ENCODE measurements around the gene LCORL. TPM values are rescaled to one million over a fixed set of nuclear protein-coding genes. Genes with fewer than 3 reads are reported as not detected.

The LCORL gene
- total RNA-seq, 2 experiments from 2014 or later: 31.4 to 37.4 TPM

- H3K79me2 ChIP-seq (ENCODE audit: insufficient read depth, low read depth, low read length): peaks cover 88% of the 10 kb centered on the region
- H3K9me3 ChIP-seq (ENCODE audit: low read length): no peaks in the 10 kb centered on the region; the same call in 1 of the 2 replicates
- TF ChIP-seq CTCF (conservative IDR thresholded peaks at IDR 0.05; ENCODE audit: low read length) (no peak), EZH2phosphoT487 (IDR thresholded peaks at IDR 0.05; ENCODE audit: borderline replicate concordance, low read depth, low read length) (no peak)
- DNase-seq (ENCODE audit: low spot score): no peak
- no peak overlapping the region for H3K4me2 ChIP-seq (ENCODE audit: low read length)
- POLR2A ChIA-PET: interaction anchor here (0.5 to 1.9 kb wide), 2 partner anchors 9 to 777 kb away, joined by 3 to 12 read pairs; no protein-coding TSS in a partner anchor
- CTCF ChIA-PET (ENCODE audit: unreplicated experiment): interaction anchor here (1.4 kb wide), 1 partner anchor 20 kb away, joined by 3 read pairs; no protein-coding TSS in a partner anchor
- intact Hi-C loops (cut with micrococcal nuclease; ENCODE audit: unreplicated experiment): no loop called here
- peaks cover 99% of the 10 kb centered on the region for H3K36me3 ChIP-seq (ENCODE audit: insufficient read depth, low read length)
- H3K27ac ChIP-seq (ENCODE audit: low read depth, low read length, poor library complexity, severe bottlenecking): no peak overlapping the region
- H4K20me1 ChIP-seq (ENCODE audit: insufficient read depth, low read length): peaks cover 20% of the 10 kb centered on the region; the same call in 1 of the 2 replicates
- H3K4me1 ChIP-seq (ENCODE audit: insufficient read depth, low read length, poor library complexity, severe bottlenecking): peaks cover 24% of the 10 kb centered on the region
- BruUV-seq (replicated peaks): no TSS peak
- no peaks in the 10 kb centered on the region for H3K9me2 ChIP-seq (ENCODE audit: insufficient read depth, low read length)
- no peak overlapping the region for H2AFZ ChIP-seq (ENCODE audit: low read length)
- H3K4me3 ChIP-seq (ENCODE audit: low read depth, low read length, poor library complexity, severe bottlenecking): no peak overlapping the region
Observed at GRCh38 chr4:17816142-17816541, 205.4 kb downstream of the LCORL start.

- POLR2A ChIA-PET: no interaction called here
- H3K36me3 ChIP-seq (ENCODE audit: insufficient read depth, low read length): peaks cover 88% of the 10 kb centered on the region
- peak overlapping the region; percentile 6; the same call in 1 of the 2 replicates for H3K4me2 ChIP-seq (ENCODE audit: low read length)
- CTCF ChIA-PET (ENCODE audit: unreplicated experiment): interaction anchor here (0.6 kb wide), 1 partner anchor 55 kb away, joined by 3 read pairs; no protein-coding TSS in a partner anchor
- TF ChIP-seq CTCF (conservative IDR thresholded peaks at IDR 0.05; ENCODE audit: low read length) (no peak), EZH2phosphoT487 (IDR thresholded peaks at IDR 0.05; ENCODE audit: borderline replicate concordance, low read depth, low read length) (no peak)
- no peaks in the 10 kb centered on the region; the same call in 1 of the 2 replicates for H3K9me3 ChIP-seq (ENCODE audit: low read length)
- H3K27ac ChIP-seq (ENCODE audit: low read depth, low read length, poor library complexity, severe bottlenecking): no peak overlapping the region
- peaks cover 25% of the 10 kb centered on the region for H4K20me1 ChIP-seq (ENCODE audit: insufficient read depth, low read length)
- H3K9me2 ChIP-seq (ENCODE audit: insufficient read depth, low read length): no peaks in the 10 kb centered on the region
- H2AFZ ChIP-seq (ENCODE audit: low read length): no peak overlapping the region
- no peak for DNase-seq (ENCODE audit: low spot score)
- BruUV-seq (replicated peaks): no TSS peak
- H3K4me3 ChIP-seq (ENCODE audit: low read depth, low read length, poor library complexity, severe bottlenecking): no peak overlapping the region
- intact Hi-C loops (cut with micrococcal nuclease; ENCODE audit: unreplicated experiment): no loop called here
- peaks cover 94% of the 10 kb centered on the region for H3K79me2 ChIP-seq (ENCODE audit: insufficient read depth, low read depth, low read length)
- H3K4me1 ChIP-seq (ENCODE audit: insufficient read depth, low read length, poor library complexity, severe bottlenecking): peaks cover 24% of the 10 kb centered on the region
Observed at GRCh38 chr4:17814140-17814539, 207.4 kb downstream of the LCORL start.

GRCh38 chr4:17812801-17813200, 208.8 kb downstream of the LCORL start:
- Histone ChIP-seq H2AFZ (ENCODE audit: low read length) (no peak overlapping the region), H3K4me1 (ENCODE audit: insufficient read depth, low read length, poor library complexity, severe bottlenecking) (peaks cover 30% of the 10 kb centered on the region), H3K79me2 (ENCODE audit: insufficient read depth, low read depth, low read length) (peaks cover 94% of the 10 kb centered on the region), H3K9me3 (ENCODE audit: low read length) (no peaks in the 10 kb centered on the region; the same call in 1 of the 2 replicates), H4K20me1 (ENCODE audit: insufficient read depth, low read length) (peaks cover 32% of the 10 kb centered on the region), H3K4me3 (ENCODE audit: low read depth, low read length, poor library complexity, severe bottlenecking) (peak overlapping the region; percentile 85), H3K36me3 (ENCODE audit: insufficient read depth, low read length) (peaks cover 87% of the 10 kb centered on the region), H3K9me2 (ENCODE audit: insufficient read depth, low read length) (no peaks in the 10 kb centered on the region), H3K27ac (ENCODE audit: low read depth, low read length, poor library complexity, severe bottlenecking) (no peak overlapping the region), H3K4me2 (ENCODE audit: low read length) (peak overlapping the region; percentile 88)
- POLR2A ChIA-PET: interaction anchor here (0.7 to 1.3 kb wide), 3 partner anchors 8 to 24 kb away, joined by 4 to 6 read pairs (median 4); no protein-coding TSS in a partner anchor
- BruUV-seq (replicated peaks): no TSS peak
- CTCF ChIA-PET (ENCODE audit: unreplicated experiment): no interaction called here
- intact Hi-C loops (cut with micrococcal nuclease; ENCODE audit: unreplicated experiment): no loop called here
- TF ChIP-seq CTCF (conservative IDR thresholded peaks at IDR 0.05; ENCODE audit: low read length) (no peak), EZH2phosphoT487 (IDR thresholded peaks at IDR 0.05; ENCODE audit: borderline replicate concordance, low read depth, low read length) (no peak)
- no peak for DNase-seq (ENCODE audit: low spot score)

Data from OCI-LY7 (cell line).